ENCODE data around the gene TMEM79. TPM values are rescaled to one million over a fixed set of nuclear protein-coding genes. Genes with fewer than 3 reads are reported as not detected.

TMEM79 gene
- total and polyA plus RNA-seq, 3 experiments from 2014 or later: 5.6 to 11.2 (median 10.8) TPM

DNA sequence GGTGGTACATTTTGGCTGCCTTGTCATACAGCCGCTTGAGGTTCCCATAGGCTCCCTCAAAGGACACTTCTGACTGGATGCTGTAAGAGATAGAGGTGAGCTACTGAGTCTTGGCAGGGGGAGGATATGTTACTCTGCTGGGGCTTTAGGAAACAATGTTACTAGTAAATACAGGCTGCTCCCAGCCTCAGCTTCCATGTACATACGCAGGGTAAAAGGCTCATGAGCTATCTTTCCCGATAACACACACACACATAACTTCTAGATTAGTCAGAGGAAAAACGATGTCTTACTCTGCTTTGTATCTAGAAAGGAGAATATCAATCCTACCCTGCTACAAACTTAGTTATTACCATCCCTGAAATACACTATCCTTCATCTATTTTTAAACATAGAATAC lies 15.8 kb upstream of the TMEM79 start:
- no peak for DNase-seq
- Histone ChIP-seq H3K27me3 (ENCODE audit: insufficient read depth, low read length, poor library complexity, severe bottlenecking) (no peaks in the 10 kb centered on the region), H3K36me3 (ENCODE audit: insufficient read depth, low read length) (peaks cover 50% of the 10 kb centered on the region), H3K4me1 (ENCODE audit: insufficient read depth, low read length) (no peaks in the 10 kb centered on the region), H3K4me3 (ENCODE audit: low read length) (no peak overlapping the region), H3K27ac (ENCODE audit: low read depth, low read length) (no peak overlapping the region), H3K9me3 (ENCODE audit: low read length) (no peaks in the 10 kb centered on the region)
- Mint-ChIP-seq H3K27ac (peak overlapping the region in 1 of 8 donors; percentile 23), H3K9me3 (no peaks in the 10 kb centered on the region), H3K36me3 (peaks cover 14 to 87% (median 35%) of the 10 kb centered on the region in 3 donors), H3K27me3 (no peaks in the 10 kb centered on the region), H3K4me3 (no peak overlapping the region), H3K4me1 (no peaks in the 10 kb centered on the region)
- ChIA-PET POLR2A (interaction anchor here (0.9 kb wide), 1 partner anchor 9 kb away, joined by 4 read pairs; no protein-coding TSS in a partner anchor), CTCF (no interaction called here)

DNA sequence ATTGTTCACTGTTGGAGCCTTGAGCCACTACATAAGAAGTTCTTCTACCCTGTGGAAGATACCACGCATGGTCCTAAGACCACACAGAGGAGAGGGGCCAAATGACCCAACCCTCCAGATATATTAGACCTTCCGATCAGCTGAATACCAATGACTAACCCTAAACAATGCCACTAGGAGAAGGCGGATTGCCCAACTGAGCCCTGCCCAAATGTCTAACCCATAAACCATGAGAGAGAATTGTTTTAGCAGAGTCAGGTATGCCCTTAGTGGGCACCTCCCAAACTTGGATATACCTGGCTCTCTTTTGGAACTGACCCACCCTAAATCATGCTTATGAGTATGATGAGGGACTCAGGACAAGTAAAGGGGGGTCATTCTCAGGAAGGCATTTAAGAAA lies 13.8 kb upstream of the TMEM79 start:
- H3K4me1 Mint-ChIP-seq: no peaks in the 10 kb centered on the region
- no peaks in the 10 kb centered on the region for H3K9me3 Mint-ChIP-seq
- H3K27me3 ChIP-seq (ENCODE audit: insufficient read depth, low read length, poor library complexity, severe bottlenecking): no peaks in the 10 kb centered on the region
- POLR2A ChIA-PET: interaction anchor here (0.8 kb wide), 1 partner anchor 12 kb away, joined by 5 read pairs; the partner anchor contains the start of gene SMG5
- CTCF ChIA-PET: no interaction called here
- H3K36me3 Mint-ChIP-seq: peaks cover 10 to 89% (median 38%) of the 10 kb centered on the region in 3 donors
- no peak for DNase-seq
- H3K4me3 ChIP-seq (ENCODE audit: low read length): no peak overlapping the region
- H3K27ac ChIP-seq (ENCODE audit: low read depth, low read length): no peak overlapping the region
- H3K27ac Mint-ChIP-seq: peak overlapping the region in 1 of 8 donors; percentile 8
- H3K4me1 ChIP-seq (ENCODE audit: insufficient read depth, low read length): no peaks in the 10 kb centered on the region
- H3K36me3 ChIP-seq (ENCODE audit: insufficient read depth, low read length): peaks cover 65% of the 10 kb centered on the region
- no peaks in the 10 kb centered on the region for H3K27me3 Mint-ChIP-seq
- H3K9me3 ChIP-seq (ENCODE audit: low read length): no peaks in the 10 kb centered on the region
- H3K4me3 Mint-ChIP-seq: no peak overlapping the region

DNA sequence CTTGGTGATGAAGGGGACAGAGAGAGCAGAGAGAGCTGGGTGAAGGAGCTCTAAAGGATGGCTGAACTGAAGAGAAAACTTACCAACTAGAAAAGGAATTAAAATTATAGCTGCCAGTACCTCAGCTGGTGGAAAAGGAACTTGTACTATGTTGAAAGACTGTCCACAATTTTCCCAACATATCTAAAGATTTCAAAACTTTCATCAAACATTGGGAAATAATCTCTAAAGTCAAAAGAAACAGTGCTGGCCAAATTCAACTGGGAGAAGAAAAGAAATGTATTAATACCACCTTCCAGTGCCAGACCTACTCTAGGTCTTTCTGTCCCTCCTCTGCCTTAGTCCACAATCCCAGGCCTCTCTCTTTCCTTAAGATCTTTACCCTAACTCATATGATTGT lies 7.6 kb upstream of the TMEM79 start:
- Histone ChIP-seq H3K27ac (ENCODE audit: low read depth, low read length) (no peak overlapping the region), H3K4me1 (ENCODE audit: insufficient read depth, low read length) (peaks cover 9% of the 10 kb centered on the region), H3K4me3 (ENCODE audit: low read length) (no peak overlapping the region), H3K36me3 (ENCODE audit: insufficient read depth, low read length) (peaks cover 65% of the 10 kb centered on the region), H3K9me3 (ENCODE audit: low read length) (no peaks in the 10 kb centered on the region), H3K27me3 (ENCODE audit: insufficient read depth, low read length, poor library complexity, severe bottlenecking) (no peaks in the 10 kb centered on the region)
- Mint-ChIP-seq H3K4me1 (peaks cover 18 to 23% (median 22%) of the 10 kb centered on the region in 3 donors), H3K36me3 (peaks cover 10 to 79% (median 18%) of the 10 kb centered on the region in 3 donors), H3K27me3 (no peaks in the 10 kb centered on the region), H3K4me3 (no peak overlapping the region), H3K27ac (peak overlapping the region in 1 of 8 donors; percentile 63), H3K9me3 (no peaks in the 10 kb centered on the region)
- ChIA-PET CTCF (no interaction called here), POLR2A (no interaction called here)
- DNase-seq: no peak

DNA sequence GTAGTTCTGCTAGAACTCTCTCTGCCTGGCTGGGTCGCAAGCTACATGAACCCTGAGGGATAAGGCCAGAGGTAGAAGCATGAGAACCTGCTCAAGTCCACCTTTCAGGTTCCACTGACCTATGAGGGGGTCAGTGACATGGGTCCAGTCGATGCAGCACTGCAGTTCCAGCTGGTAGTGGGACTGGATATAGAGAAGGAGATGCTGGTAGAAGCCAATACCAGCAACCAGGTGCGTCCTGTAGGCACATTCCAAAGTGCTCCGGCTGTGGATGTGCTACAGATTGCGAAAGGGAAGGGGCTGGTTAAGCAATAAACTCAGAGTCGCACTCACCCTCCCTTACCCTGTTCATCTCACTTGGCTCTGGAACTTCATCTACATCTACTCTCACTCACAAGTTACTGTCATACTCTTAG lies 7.2 kb upstream of the TMEM79 start:
- DNase-seq: no peak
- Histone ChIP-seq H3K27me3 (ENCODE audit: insufficient read depth, low read length, poor library complexity, severe bottlenecking) (no peaks in the 10 kb centered on the region), H3K36me3 (ENCODE audit: insufficient read depth, low read length) (peaks cover 61% of the 10 kb centered on the region), H3K9me3 (ENCODE audit: low read length) (no peaks in the 10 kb centered on the region), H3K4me1 (ENCODE audit: insufficient read depth, low read length) (peaks cover 13% of the 10 kb centered on the region), H3K4me3 (ENCODE audit: low read length) (no peak overlapping the region), H3K27ac (ENCODE audit: low read depth, low read length) (no peak overlapping the region)
- POLR2A ChIA-PET: no interaction called here
- Mint-ChIP-seq H3K36me3 (peaks cover 10 to 75% (median 16%) of the 10 kb centered on the region in 3 donors), H3K9me3 (no peaks in the 10 kb centered on the region), H3K27ac (peak overlapping the region in 1 of 8 donors; percentile 63), H3K4me1 (peaks cover 21 to 27% (median 27%) of the 10 kb centered on the region in 3 donors), H3K4me3 (no peak overlapping the region), H3K27me3 (no peaks in the 10 kb centered on the region)
- CTCF ChIA-PET: no interaction called here

DNA sequence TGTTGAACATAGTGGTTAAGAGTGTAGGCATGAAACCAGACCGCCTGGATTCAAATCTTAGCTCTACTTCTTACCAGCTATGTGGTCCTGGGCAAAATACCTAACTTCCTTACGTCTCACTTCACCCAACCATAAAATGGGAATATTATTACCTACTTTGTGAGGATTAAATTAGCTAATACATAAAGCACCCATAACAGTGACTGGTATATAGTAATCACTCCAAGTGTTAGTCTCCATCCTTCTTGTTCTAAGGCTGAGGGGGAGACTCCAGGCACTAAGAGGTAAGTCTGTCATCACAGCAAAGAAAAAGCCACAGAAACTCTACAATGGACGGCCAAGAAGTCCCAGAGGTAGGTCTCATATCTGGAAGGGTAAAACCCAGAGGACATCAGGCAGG lies 4.3 kb upstream of the TMEM79 start:
- peak overlapping the region in 5 of 7 donors; percentile 10 to 95 (median 50) for H3K4me3 Mint-ChIP-seq
- Histone ChIP-seq H3K27ac (ENCODE audit: low read depth, low read length) (no peak overlapping the region), H3K36me3 (ENCODE audit: insufficient read depth, low read length) (peaks cover 35% of the 10 kb centered on the region), H3K27me3 (ENCODE audit: insufficient read depth, low read length, poor library complexity, severe bottlenecking) (no peaks in the 10 kb centered on the region), H3K4me1 (ENCODE audit: insufficient read depth, low read length) (peaks cover 29% of the 10 kb centered on the region), H3K4me3 (ENCODE audit: low read length) (no peak overlapping the region), H3K9me3 (ENCODE audit: low read length) (no peaks in the 10 kb centered on the region)
- no peak for DNase-seq
- no peaks in the 10 kb centered on the region for H3K9me3 Mint-ChIP-seq
- POLR2A ChIA-PET: no interaction called here
- peaks cover 0 to 57% (median 3%) of the 10 kb centered on the region in 3 donors for H3K36me3 Mint-ChIP-seq
- H3K4me1 Mint-ChIP-seq: peaks cover 42 to 52% (median 45%) of the 10 kb centered on the region in 3 donors
- CTCF ChIA-PET: interaction anchor here (3.6 kb wide), 1 partner anchor 7 kb away, joined by 11 read pairs; no protein-coding TSS in a partner anchor
- H3K27ac Mint-ChIP-seq: peak overlapping the region in 5 of 8 donors; percentile 3 to 58 (median 48)
- no peaks in the 10 kb centered on the region for H3K27me3 Mint-ChIP-seq

DNA sequence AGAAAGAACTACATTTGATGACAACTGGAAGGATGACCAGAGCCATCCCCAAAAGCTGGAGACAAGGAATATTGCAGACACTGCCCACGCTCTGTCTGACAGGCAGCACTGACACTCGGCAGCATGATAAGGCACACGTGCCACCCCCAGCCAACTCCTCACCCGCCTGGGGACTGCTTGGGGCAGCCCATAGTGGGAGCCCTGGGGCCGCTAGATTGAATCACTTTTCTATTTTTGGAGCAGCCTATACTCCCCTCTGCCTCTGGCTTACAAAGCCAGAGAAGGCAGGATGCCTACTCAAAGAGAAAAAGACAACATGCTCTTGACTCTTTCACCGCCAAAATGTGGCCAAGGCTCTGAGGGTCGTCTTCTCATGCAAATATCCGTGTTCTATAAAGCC lies 2.8 kb upstream of the TMEM79 start:
- H3K9me3 ChIP-seq (ENCODE audit: low read length): no peaks in the 10 kb centered on the region
- ChIA-PET CTCF (interaction anchor here (1.1 to 3.6 kb wide), 3 partner anchors 8 to 165 kb away, joined by 3 to 11 read pairs (median 3); no protein-coding TSS in a partner anchor), POLR2A (interaction anchor here (1.0 kb wide), 1 partner anchor 57 kb away, joined by 3 read pairs; the partner anchor contains the start of genes CCT3 and TSACC)
- no peaks in the 10 kb centered on the region for H3K9me3 Mint-ChIP-seq
- H3K27ac Mint-ChIP-seq: peak overlapping the region; percentile 89 to 97 (median 94)
- peaks cover 25% of the 10 kb centered on the region for H3K36me3 ChIP-seq (ENCODE audit: insufficient read depth, low read length)
- peaks cover 29% of the 10 kb centered on the region for H3K4me1 ChIP-seq (ENCODE audit: insufficient read depth, low read length)
- H3K4me1 Mint-ChIP-seq: peaks cover 42 to 52% (median 45%) of the 10 kb centered on the region in 3 donors
- peaks cover 0 to 48% (median 2%) of the 10 kb centered on the region in 3 donors for H3K36me3 Mint-ChIP-seq
- peak overlapping the region; percentile 92 for H3K4me3 ChIP-seq (ENCODE audit: low read length)
- H3K27ac ChIP-seq (ENCODE audit: low read depth, low read length): peak overlapping the region; percentile 74
- peak in 4 of 5 donors; percentile 4 to 57 (median 15) for DNase-seq
- H3K4me3 Mint-ChIP-seq: peak overlapping the region; percentile 91 to 97 (median 95)
- H3K27me3 Mint-ChIP-seq: no peaks in the 10 kb centered on the region
- H3K27me3 ChIP-seq (ENCODE audit: insufficient read depth, low read length, poor library complexity, severe bottlenecking): no peaks in the 10 kb centered on the region

DNA sequence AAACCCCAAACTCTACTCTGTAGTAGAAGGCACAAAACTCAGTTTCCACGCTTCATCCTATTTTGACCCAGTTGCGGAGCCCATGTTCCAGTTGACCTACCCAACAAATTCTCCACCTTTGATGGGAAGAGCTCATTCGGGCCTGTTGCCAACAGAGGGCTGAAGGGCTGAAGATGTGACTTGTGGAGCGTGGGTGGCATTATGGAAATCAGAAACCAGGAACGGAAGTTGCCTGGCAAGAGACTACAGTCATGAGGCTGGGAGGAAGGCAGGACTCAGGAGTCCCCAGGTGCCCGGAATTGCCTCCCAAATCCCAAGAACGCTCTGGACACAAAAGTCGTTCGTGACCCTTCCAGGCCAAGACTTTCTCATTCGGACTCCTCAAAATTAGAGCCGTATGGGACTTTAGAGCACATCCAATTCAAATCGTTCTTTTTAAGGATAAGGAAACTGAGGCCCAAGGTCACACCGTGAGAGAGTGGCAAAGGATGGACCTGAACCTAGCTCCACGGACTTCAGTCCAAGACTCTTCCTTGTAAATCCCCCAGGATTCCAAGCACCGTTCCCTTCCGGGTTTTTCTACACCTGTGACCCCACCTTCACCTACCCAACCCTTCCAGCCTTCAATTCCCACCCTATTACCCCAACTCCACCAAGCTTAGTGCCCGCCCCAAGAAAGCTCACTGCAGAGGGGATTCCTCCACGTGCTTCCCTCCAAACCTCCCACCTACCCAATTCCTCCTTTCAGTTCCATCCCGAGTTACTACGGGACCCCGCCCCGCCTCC lies 2.2 kb upstream of the TMEM79 start:
- DNase-seq: no peak
- Histone ChIP-seq H3K9me3 (ENCODE audit: low read length) (no peaks in the 10 kb centered on the region), H3K27ac (ENCODE audit: low read depth, low read length) (peak overlapping the region; percentile 74), H3K36me3 (ENCODE audit: insufficient read depth, low read length) (peaks cover 19% of the 10 kb centered on the region), H3K4me1 (ENCODE audit: insufficient read depth, low read length) (peaks cover 29% of the 10 kb centered on the region), H3K27me3 (ENCODE audit: insufficient read depth, low read length, poor library complexity, severe bottlenecking) (no peaks in the 10 kb centered on the region), H3K4me3 (ENCODE audit: low read length) (peak overlapping the region; percentile 92)
- Mint-ChIP-seq H3K4me1 (peaks cover 42 to 52% (median 45%) of the 10 kb centered on the region in 3 donors), H3K9me3 (no peaks in the 10 kb centered on the region), H3K27me3 (no peaks in the 10 kb centered on the region), H3K27ac (peak overlapping the region; percentile 89 to 97 (median 94)), H3K4me3 (peak overlapping the region; percentile 91 to 97 (median 95)), H3K36me3 (peaks cover 0 to 44% (median 2%) of the 10 kb centered on the region in 3 donors)
- POLR2A ChIA-PET: interaction anchor here (0.6 to 2.5 kb wide), 10 partner anchors 8 to 453 kb away, joined by 3 to 25 read pairs (median 4); partner anchors contain the start of genes CCT3, GLMP, PMF1 and SLC25A44
- CTCF ChIA-PET: interaction anchor here (0.9 to 3.6 kb wide), 7 partner anchors 9 to 164 kb away, joined by 3 to 11 read pairs (median 4); no protein-coding TSS in a partner anchor
